HEK293 (cell line): ENCODE data around the gene BAIAP3.

Experiments used
- CTCF ChIA-PET: fragments of 350-600 bp; formaldehyde crosslinking; extraction: SDS; loops from one replicate; lab custom pipeline; 2021; ENCODE audit warnings: antibody characterized with exemption; lab: Yijun Ruan, JAX
- POLR2A ChIA-PET: fragments of 300-600 bp; formaldehyde crosslinking; extraction: SDS; loops from one replicate; lab custom pipeline; 2020; ENCODE audit warnings: antibody characterized with exemption, inconsistent platforms; lab: Yijun Ruan, JAX
- H3K27ac ChIP-seq: fragments of 200-500 bp; sonication (Bioruptor generic); 2 replicates; pipeline ENCODE4 v1.5.1; 2014; ENCODE audit warnings: low read depth, low read length, control low read depth, inconsistent platforms; ENCODE audit errors: extremely low read depth
- H3K36me3 ChIP-seq, 2 experiments: fragments of 200-500 bp in 1 of 2; sonication (Bioruptor generic) in 1 of 2; 1 replicate in 1 of 2; 2 replicates in 1 of 2; pipeline ENCODE4 v1.5.1; 2014 to 2017; ENCODE audit warnings: inconsistent platforms in 2 of 2, low read length in 2 of 2; ENCODE audit not compliant: control insufficient read depth in 2 of 2, insufficient read depth in 1 of 2
- H3K4me1 ChIP-seq: fragments of 200-500 bp; sonication (Bioruptor generic); 2 replicates; pipeline ENCODE4 v1.5.1; 2014; ENCODE audit warnings: mild to moderate bottlenecking, low read length, inconsistent platforms; ENCODE audit not compliant: control insufficient read depth, insufficient read depth
- H3K4me3 ChIP-seq: 2 replicates; pipeline ENCODE4 v1.5.1; 2011; ENCODE audit warnings: low read depth, mild to moderate bottlenecking, control low read depth, low read length, moderate library complexity
- H3K9me3 ChIP-seq: fragments of 200-500 bp; sonication (Bioruptor generic); 2 replicates; pipeline ENCODE4 v1.5.1; 2014; ENCODE audit warnings: low read depth, low read length, inconsistent platforms; ENCODE audit not compliant: control insufficient read depth, insufficient read depth
- BCL6B ChIP-seq: fragments of 450-650 bp; formaldehyde crosslinking; IDR thresholded peaks from 2 replicates; pipeline ENCODE4 v1.5.1; 2017; ENCODE audit warnings: missing biosample characterization, missing genetic modification characterization
- CTCF ChIP-seq: fragments of 450-650 bp; formaldehyde crosslinking; IDR thresholded peaks from 2 replicates; pipeline ENCODE4 v1.5.1; 2016; ENCODE audit warnings: missing biosample characterization, missing genetic modification characterization
- KLF17 ChIP-seq: fragments of 450-650 bp; formaldehyde crosslinking; IDR thresholded peaks from 2 replicates; pipeline ENCODE4 v1.5.1; 2016; ENCODE audit warnings: missing biosample characterization, missing genetic modification characterization
- PBX3 ChIP-seq: sonication (generic); formaldehyde crosslinking; IDR thresholded peaks from 2 replicates; pipeline ENCODE4 v1.8.1; 2022; ENCODE audit warnings: mild to moderate bottlenecking, moderate library complexity, missing genetic modification reagents
- PRDM1 ChIP-seq: fragments of 450-650 bp; formaldehyde crosslinking; IDR thresholded peaks from 2 replicates; pipeline ENCODE4; 2016; ENCODE audit warnings: missing biosample characterization, missing genetic modification characterization
- REPIN1 ChIP-seq: fragments of 450-650 bp; formaldehyde crosslinking; IDR thresholded peaks from 2 replicates; pipeline ENCODE4 v1.5.1; 2017; ENCODE audit warnings: missing biosample characterization, missing genetic modification characterization, low read depth
- SCRT2 ChIP-seq: fragments of 450-650 bp; formaldehyde crosslinking; IDR thresholded peaks from 2 replicates; pipeline ENCODE4 v1.5.1; 2016; ENCODE audit warnings: missing biosample characterization, missing genetic modification characterization
- SP3 ChIP-seq: fragments of 450-650 bp; formaldehyde crosslinking; IDR thresholded peaks from 2 replicates; pipeline ENCODE4 v1.5.1; 2016; ENCODE audit warnings: missing biosample characterization, missing genetic modification characterization
- SP7 ChIP-seq: fragments of 450-650 bp; formaldehyde crosslinking; IDR thresholded peaks from 2 replicates; pipeline ENCODE4 v1.5.1; 2016; ENCODE audit warnings: missing biosample characterization, missing genetic modification characterization
- ZEB2 ChIP-seq: fragments of 450-650 bp; formaldehyde crosslinking; IDR thresholded peaks from 2 replicates; pipeline ENCODE4 v1.5.1; 2016; ENCODE audit warnings: missing biosample characterization, missing genetic modification characterization
- ZNF324 ChIP-seq: fragments of 450-650 bp; formaldehyde crosslinking; IDR thresholded peaks from 2 replicates; pipeline ENCODE4 v1.5.1; 2016; ENCODE audit warnings: missing biosample characterization, missing genetic modification characterization
- ZNF335 ChIP-seq: fragments of 450-650 bp; formaldehyde crosslinking; conservative IDR thresholded peaks from 2 replicates; pipeline ENCODE4 v1.5.1; 2016; ENCODE audit warnings: missing biosample characterization, missing genetic modification characterization
- ZNF366 ChIP-seq: fragments of 450-650 bp; formaldehyde crosslinking; conservative IDR thresholded peaks from 2 replicates; pipeline ENCODE4 v1.5.1; 2016; ENCODE audit warnings: missing biosample characterization, missing genetic modification characterization
- ZNF404 ChIP-seq: fragments of 450-650 bp; formaldehyde crosslinking; IDR thresholded peaks from 2 replicates; pipeline ENCODE4 v1.5.1; 2017; ENCODE audit warnings: missing biosample characterization, missing genetic modification characterization
- ZNF423 ChIP-seq: fragments of 450-650 bp; formaldehyde crosslinking; IDR thresholded peaks from 2 replicates; pipeline ENCODE4 v1.5.1; 2016; ENCODE audit warnings: missing biosample characterization, missing genetic modification characterization
- ZNF449 ChIP-seq: fragments of 450-650 bp; formaldehyde crosslinking; IDR thresholded peaks from 2 replicates; pipeline ENCODE4 v1.5.1; 2017; ENCODE audit warnings: missing biosample characterization, mild to moderate bottlenecking, missing genetic modification characterization, moderate library complexity
- ZNF510 ChIP-seq: fragments of 450-650 bp; formaldehyde crosslinking; IDR thresholded peaks from 2 replicates; pipeline ENCODE4 v1.5.1; 2018; ENCODE audit warnings: mild to moderate bottlenecking, missing genetic modification characterization, missing biosample characterization; ENCODE audit not compliant: insufficient replicate concordance
- ZNF529 ChIP-seq: fragments of 450-650 bp; formaldehyde crosslinking; IDR thresholded peaks from 2 replicates; pipeline ENCODE4 v1.5.1; 2017; ENCODE audit warnings: missing genetic modification characterization, missing biosample characterization; ENCODE audit not compliant: insufficient replicate concordance
- ZNF600 ChIP-seq: fragments of 450-650 bp; formaldehyde crosslinking; IDR thresholded peaks from 2 replicates; pipeline ENCODE4 v1.5.1; 2016; ENCODE audit warnings: missing biosample characterization, missing genetic modification characterization
- ZNF626 ChIP-seq: fragments of 450-650 bp; sonication (Bioruptor Pico); formaldehyde crosslinking; IDR thresholded peaks from 2 replicates; pipeline ENCODE4 v1.5.1; 2018; ENCODE audit warnings: missing biosample characterization, missing genetic modification characterization, inconsistent platforms
- ZNF629 ChIP-seq: fragments of 450-650 bp; formaldehyde crosslinking; IDR thresholded peaks from 2 replicates; pipeline ENCODE4 v1.5.1; 2017; ENCODE audit warnings: missing biosample characterization, missing genetic modification characterization
- ZNF639 ChIP-seq: fragments of 450-650 bp; formaldehyde crosslinking; IDR thresholded peaks from 2 replicates; pipeline ENCODE4 v1.5.1; 2016; ENCODE audit warnings: missing biosample characterization, missing genetic modification characterization
- ZNF707 ChIP-seq: fragments of 450-650 bp; formaldehyde crosslinking; IDR thresholded peaks from 2 replicates; pipeline ENCODE4 v1.5.1; 2016; ENCODE audit warnings: missing biosample characterization, missing genetic modification characterization
- ZNF76 ChIP-seq: fragments of 450-650 bp; formaldehyde crosslinking; IDR thresholded peaks from 2 replicates; pipeline ENCODE4; 2016; ENCODE audit warnings: low read depth, missing biosample characterization, missing genetic modification characterization, borderline replicate concordance
- ZSCAN23 ChIP-seq: fragments of 450-650 bp; formaldehyde crosslinking; IDR thresholded peaks from 2 replicates; pipeline ENCODE4 v1.5.1; 2016; ENCODE audit warnings: missing biosample characterization, missing genetic modification characterization

Gene BAIAP3

GRCh38 chr16:1297018-1297696 is 36.3 kb upstream of the BAIAP3 start:
- CTCF ChIA-PET: no interaction called here
- TF ChIP-seq PBX3 (CRISPR knock-in tag) (no peak), ZNF629 (tag by site-specific recombination) (peak; percentile 49; the same call in 1 of the 2 replicates), ZNF529 (tag by site-specific recombination) (no peak), ZNF423 (tag by site-specific recombination) (no peak), ZNF335 (peak; percentile 45), ZNF626 (tag by site-specific recombination) (no peak), ZNF510 (no peak), ZNF76 (no peak), PRDM1 (peak; percentile 93), SP3 (peak; percentile 45), ZNF324 (tag by site-specific recombination) (no peak), ZNF600 (tag by site-specific recombination) (peak; percentile 77), REPIN1 (tag by site-specific recombination) (no peak), ZNF404 (tag by site-specific recombination) (no peak), ZEB2 (tag by site-specific recombination) (0 out of 2 replicates have a peak, but pooled peaks have one; percentile 37), ZNF707 (tag by site-specific recombination) (no peak), KLF17 (tag by site-specific recombination) (peak; percentile 73; the same call in 1 of the 2 replicates), BCL6B (tag by site-specific recombination) (no peak), ZSCAN23 (0 out of 2 replicates have a peak, but pooled peaks have one; percentile 32), SCRT2 (tag by site-specific recombination) (peak; percentile 10; the same call in 1 of the 2 replicates), ZNF366 (tag by site-specific recombination) (peak; percentile 38; the same call in 1 of the 2 replicates), ZNF639 (tag by site-specific recombination) (peak; percentile 82; the same call in 1 of the 2 replicates), CTCF (tag by site-specific recombination) (no peak), SP7 (peak; percentile 59; the same call in 1 of the 2 replicates), ZNF449 (no peak)
- Histone ChIP-seq H3K27ac (no peak overlapping the region), H3K9me3 (no peaks in the 10 kb centered on the region), H3K4me3 (no peak overlapping the region), H3K36me3 (no peaks in the 10 kb centered on the region), H3K4me1 (no peaks in the 10 kb centered on the region)
- POLR2A ChIA-PET: no interaction called here
